CD14-positive monocyte (primary cell): ENCODE data around the gene PDE4D. TPM values are rescaled to one million over a fixed set of nuclear protein-coding genes. Genes with fewer than 3 reads are reported as not detected.

Experiments
- DNase-seq, 3 donors: peaks; one replicate each; pipeline ENCODE4 v3.0.0-alpha.2; 2011 to 2022
- H2AFZ ChIP-seq: 2 replicates; pipeline ENCODE4 v1.6.0; 2012; ENCODE audit warnings: mild to moderate bottlenecking, low read depth, low read length, inconsistent platforms; ENCODE audit not compliant: insufficient read depth, poor library complexity, severe bottlenecking
- H3K27ac ChIP-seq, 2 donors: 1 replicate in 1 of 2; 2 replicates in 1 of 2; pipeline ENCODE4 v1.5.1; 2012 to 2013; ENCODE audit warnings: low read length in 2 of 2, control low read depth in 1 of 2, inconsistent platforms in 1 of 2, low read depth in 1 of 2, mild to moderate bottlenecking in 1 of 2
- H3K27me3 ChIP-seq, 2 donors: one replicate each; pipeline versions ENCODE4 v1.6.0 to v1.6.1; 2011 to 2013; ENCODE audit warnings: low read length in 2 of 2; ENCODE audit not compliant: control insufficient read depth in 2 of 2, insufficient read depth in 2 of 2
- H3K36me3 ChIP-seq, 2 donors: replicated peaks in 1 of 2; 1 replicate in 1 of 2; 2 replicates in 1 of 2; pipeline versions ENCODE4 v1.5.1 to v1.6.1; 2012 to 2013; ENCODE audit warnings: low read length in 2 of 2, control low read depth in 1 of 2, inconsistent platforms in 1 of 2, mild to moderate bottlenecking in 1 of 2; ENCODE audit not compliant: insufficient read depth in 2 of 2, control insufficient read depth in 1 of 2
- H3K4me1 ChIP-seq, 2 donors: 1 replicate in 1 of 2; 2 replicates in 1 of 2; pipeline versions ENCODE4 v1.5.1 to v1.6.1; 2012 to 2013; ENCODE audit warnings: low read length in 2 of 2, control low read depth in 1 of 2, inconsistent platforms in 1 of 2, mild to moderate bottlenecking in 1 of 2, moderate library complexity in 1 of 2; ENCODE audit not compliant: insufficient read depth in 2 of 2, control insufficient read depth in 1 of 2
- H3K4me2 ChIP-seq: replicated peaks from 2 replicates; pipeline ENCODE3; 2012; ENCODE audit warnings: low read length, moderate library complexity, mild to moderate bottlenecking; ENCODE audit not compliant: poor library complexity, severe bottlenecking; ENCODE audit errors: extremely low read depth
- H3K4me3 ChIP-seq, 3 experiments: fragments of 200-600 bp in 1 of 3; sonication (generic) in 1 of 3; replicated peaks in 1 of 3; 1 replicate in 2 of 3; 2 replicates in 1 of 3; pipeline ENCODE4 v1.5.1; 2011 to 2013; ENCODE audit warnings: low read length in 3 of 3, mild to moderate bottlenecking in 3 of 3, control low read depth in 2 of 3, low read depth in 2 of 3, inconsistent platforms in 1 of 3, moderate library complexity in 1 of 3
- H3K79me2 ChIP-seq: 2 replicates; pipeline ENCODE4 v1.6.0; 2012; ENCODE audit warnings: mild to moderate bottlenecking, control low read depth, inconsistent platforms, low read length, moderate library complexity; ENCODE audit not compliant: insufficient read depth
- H3K9ac ChIP-seq: 2 replicates; pipeline ENCODE4 v1.6.0; 2017; ENCODE audit warnings: low read length, mild to moderate bottlenecking; ENCODE audit not compliant: insufficient read depth, poor library complexity, severe bottlenecking
- H3K9me3 ChIP-seq, 2 donors: replicated peaks in 1 of 2; 1 replicate in 1 of 2; 2 replicates in 1 of 2; pipeline versions ENCODE4 v1.5.1 to v1.6.1; 2012 to 2013; ENCODE audit warnings: low read length in 2 of 2, control low read depth in 1 of 2; ENCODE audit not compliant: control insufficient read depth in 1 of 2, insufficient read depth in 1 of 2
- H4K20me1 ChIP-seq: 2 replicates; pipeline ENCODE4 v1.6.0; 2012; ENCODE audit warnings: mild to moderate bottlenecking, low read length, control low read depth, moderate library complexity; ENCODE audit not compliant: insufficient read depth
- H3K27ac Mint-ChIP-seq, 7 donors: one replicate each; pipeline ENCODE4 v1.8.0; 2020; ENCODE audit warnings: mild to moderate bottlenecking in 7 of 7, mixed read lengths in 7 of 7, moderate library complexity in 6 of 7, inconsistent platforms in 2 of 7
- H3K27me3 Mint-ChIP-seq, 3 donors: one replicate each; pipeline ENCODE4 v1.8.0; 2021 to 2022; ENCODE audit warnings: low read depth in 3 of 3, mild to moderate bottlenecking in 3 of 3, mixed read lengths in 3 of 3, moderate library complexity in 3 of 3, inconsistent platforms in 1 of 3
- H3K36me3 Mint-ChIP-seq, 2 donors: one replicate each; pipeline ENCODE4 v1.8.0; 2020; ENCODE audit warnings: mixed read lengths in 2 of 2, inconsistent platforms in 1 of 2, mild to moderate bottlenecking in 1 of 2
- H3K4me1 Mint-ChIP-seq: one replicate; pipeline ENCODE4 v1.8.0; 2020; ENCODE audit warnings: mild to moderate bottlenecking, mixed read lengths
- H3K4me3 Mint-ChIP-seq, 2 donors: one replicate each; pipeline ENCODE4 v1.8.0; 2020; ENCODE audit warnings: mild to moderate bottlenecking in 2 of 2, mixed read lengths in 2 of 2, moderate library complexity in 1 of 2
- H3K9me3 Mint-ChIP-seq, 7 donors: one replicate each; pipeline ENCODE4 v1.8.0; 2020 to 2022; ENCODE audit warnings: mixed read lengths in 7 of 7, mild to moderate bottlenecking in 6 of 7, moderate library complexity in 6 of 7, inconsistent platforms in 2 of 7
- CTCF ChIP-seq: fragments of 200-600 bp; IDR thresholded peaks from one replicate; pipeline ENCODE4 v1.8.0; 2022; ENCODE audit warnings: antibody characterized with exemption, mild to moderate bottlenecking
- WGBS: methylation state at CpG from one replicate; pipeline ENCODE4 v1.1.5; 2013; ENCODE audit warnings: missing lambda C conversion rate; ENCODE audit not compliant: insufficient coverage; 5-methylcytosine and 5-hydroxymethylcytosine counted together
- intact Hi-C, 2 donors: fragments of 100-400 bp; cut with micrococcal nuclease; formaldehyde crosslinking; loops; one replicate each; pipeline versions ENCODE4 v1.15.0 to v1.15.1; 2023
- polyA plus RNA-seq, 3 donors: library from polyadenylated mRNA; depleted of rRNA in 1 of 3; unstranded in 2 of 3; stranded (reverse) in 1 of 3; fragments of 300-500 nt in 2 of 3; fragments of >200 nt in 1 of 3; fragmentation: Illumina TruSeq in 2 of 3; gene quantifications; 1 replicate in 2 of 3; 2 replicates in 1 of 3; pipeline ENCODE4 v1.2.3, GENCODE V29; 2012 to 2021

PDE4D gene
- polyA plus RNA-seq, 3 donors: 1.9 to 3.4 (median 2.8) TPM

GRCh38 chr5:59533730-59534108 is 359.8 kb downstream of the PDE4D start:
- Mint-ChIP-seq H3K9me3 (peaks cover 0 to 3% (median 0%) of the 10 kb centered on the region in 7 donors), H3K27ac (no peak overlapping the region), H3K4me3 (no peak overlapping the region), H3K27me3 (no peaks in the 10 kb centered on the region), H3K4me1 (peaks cover 5% of the 10 kb centered on the region), H3K36me3 (peaks cover 0 to 5% of the 10 kb centered on the region in 2 donors)
- Histone ChIP-seq H3K36me3 (no peaks in the 10 kb centered on the region), H2AFZ (no peak overlapping the region), H3K4me3 (no peak overlapping the region), H4K20me1 (no peaks in the 10 kb centered on the region), H3K27me3 (no peaks in the 10 kb centered on the region), H3K9ac (no peak overlapping the region), H3K4me1 (no peaks in the 10 kb centered on the region), H3K79me2 (no peaks in the 10 kb centered on the region), H3K4me2 (no peak overlapping the region), H3K9me3 (no peaks in the 10 kb centered on the region), H3K27ac (no peak overlapping the region)
- intact Hi-C loops: no loop called here
- no peak for TF ChIP-seq CTCF
- no peak for DNase-seq

GRCh38 chr5:59532979-59533729 is 360.4 kb downstream of the PDE4D start:
- Mint-ChIP-seq H3K27me3 (no peaks in the 10 kb centered on the region), H3K9me3 (peaks cover 0 to 2% (median 0%) of the 10 kb centered on the region in 7 donors), H3K36me3 (peaks cover 0 to 5% of the 10 kb centered on the region in 2 donors), H3K27ac (no peak overlapping the region), H3K4me3 (no peak overlapping the region), H3K4me1 (peaks cover under 1% of the 10 kb centered on the region)
- H4K20me1 ChIP-seq: no peaks in the 10 kb centered on the region
- H2AFZ ChIP-seq: no peak overlapping the region
- no peak for TF ChIP-seq CTCF
- intact Hi-C loops: no loop called here
- no peaks in the 10 kb centered on the region for H3K9me3 ChIP-seq
- H3K27ac ChIP-seq: no peak overlapping the region
- no peaks in the 10 kb centered on the region for H3K4me1 ChIP-seq
- H3K79me2 ChIP-seq: no peaks in the 10 kb centered on the region
- no peaks in the 10 kb centered on the region for H3K36me3 ChIP-seq
- no CpG with 5 or more reads among the region's 1 CpG for WGBS
- H3K27me3 ChIP-seq: no peaks in the 10 kb centered on the region
- H3K4me2 ChIP-seq: no peak overlapping the region
- no peak overlapping the region for H3K9ac ChIP-seq
- DNase-seq: no peak
- H3K4me3 ChIP-seq: no peak overlapping the region
